Epidermal melanocyte (primary cell): ENCODE results near the gene MYO18B.

Source experiments
- DNase-seq: peaks from one replicate; pipeline ENCODE4 v3.0.0; 2011; ENCODE audit warnings: low spot score; ENCODE audit not compliant: insufficient read length

The MYO18B gene

GRCh38 chr22:25824828-25825423, 82.9 kb downstream of the MYO18B start:
- DNase-seq, result no peak

- no peak for DNase-seq
Observed at GRCh38 chr22:25827415-25827814, 85.4 kb downstream of the MYO18B start.

- no peak for DNase-seq
Observed at GRCh38 chr22:25828422-25828821, 86.4 kb downstream of the MYO18B start.

- no peak for DNase-seq
Observed at GRCh38 chr22:25829237-25829636, 87.2 kb downstream of the MYO18B start.

GRCh38 chr22:25829808-25830777, 88.1 kb downstream of the MYO18B start:
- no peak for DNase-seq

GRCh38 chr22:25833091-25833490, 91.1 kb downstream of the MYO18B start:
- DNase-seq, result no peak

GRCh38 chr22:25833676-25834075, 91.7 kb downstream of the MYO18B start:
- DNase-seq, result no peak

- no peak for DNase-seq
Observed at GRCh38 chr22:25834490-25834889, 92.5 kb downstream of the MYO18B start.

- DNase-seq, result no peak
Observed at GRCh38 chr22:25835348-25835747, 93.4 kb downstream of the MYO18B start.

GRCh38 chr22:25837288-25837900, 95.4 kb downstream of the MYO18B start:
- DNase-seq, result no peak

- DNase-seq, result no peak
Observed at GRCh38 chr22:25838960-25839741, 97.2 kb downstream of the MYO18B start.

- DNase-seq, result no peak
Observed at GRCh38 chr22:25839755-25840154, 97.8 kb downstream of the MYO18B start.

GRCh38 chr22:25840167-25840566, 98.2 kb downstream of the MYO18B start:
- no peak for DNase-seq

- no peak for DNase-seq
Observed at GRCh38 chr22:25840891-25841290, 98.9 kb downstream of the MYO18B start.

GRCh38 chr22:25841775-25842174, 99.8 kb downstream of the MYO18B start:
- no peak for DNase-seq

GRCh38 chr22:25843660-25844405, 101.8 kb downstream of the MYO18B start:
- no peak for DNase-seq

GRCh38 chr22:25844601-25845000, 102.6 kb downstream of the MYO18B start:
- no peak for DNase-seq

GRCh38 chr22:25845985-25846745, 104.2 kb downstream of the MYO18B start:
- DNase-seq, result no peak

GRCh38 chr22:25847451-25847850, 105.5 kb downstream of the MYO18B start:
- no peak for DNase-seq

GRCh38 chr22:25848954-25849353, 107.0 kb downstream of the MYO18B start:
- no peak for DNase-seq
